NCI-H345 treated with DMSO at 0.1 percent for 48 hours (cell line): ENCODE results near the gene LSM14B.

Experiments
- DNase-seq: peaks from one replicate; lab custom pipeline; 2025; ENCODE audit not compliant: unreplicated experiment; lab: John Stamatoyannopoulos, UW

LSM14B gene

GRCh38 chr20:62131560-62132320 is 9.5 kb downstream of the LSM14B start:
- DNase-seq = no peak

GRCh38 chr20:62132421-62132820 is 10.1 kb downstream of the LSM14B start:
- DNase-seq = no peak

- no peak for DNase-seq
Observed at GRCh38 chr20:62133051-62133845, 11.0 kb downstream of the LSM14B start.

- no peak for DNase-seq
Observed at GRCh38 chr20:62133864-62134263, 11.6 kb downstream of the LSM14B start.

- no peak for DNase-seq
Observed at GRCh38 chr20:62134735-62135231, 12.5 kb downstream of the LSM14B start.

GRCh38 chr20:62135573-62136266 is 13.4 kb downstream of the LSM14B start:
- DNase-seq = no peak

- no peak for DNase-seq
Observed at GRCh38 chr20:62136283-62137091, 14.2 kb downstream of the LSM14B start.

- no peak for DNase-seq
Observed at GRCh38 chr20:62137092-62137384, 14.8 kb downstream of the LSM14B start.

- no peak for DNase-seq
Observed at GRCh38 chr20:62137478-62138203, 15.4 kb downstream of the LSM14B start.

- no peak for DNase-seq
Observed at GRCh38 chr20:62138204-62138543, 15.9 kb downstream of the LSM14B start.

GRCh38 chr20:62138912-62139311 is 16.6 kb downstream of the LSM14B start:
- DNase-seq = no peak

- no peak for DNase-seq
Observed at GRCh38 chr20:62139636-62140035, 17.4 kb downstream of the LSM14B start.

- DNase-seq = no peak
Observed at GRCh38 chr20:62141043-62141396, 18.7 kb downstream of the LSM14B start.

- no peak for DNase-seq
Observed at GRCh38 chr20:62141397-62142251, 19.3 kb downstream of the LSM14B start.

- no peak for DNase-seq
Observed at GRCh38 chr20:62142252-62143080, 20.2 kb downstream of the LSM14B start.

GRCh38 chr20:62143081-62143956 is 21.0 kb downstream of the LSM14B start, which contains the start of the genes PSMA7 and SS18L1:
TSS of gene PSMA7 (minus strand) at chr20:62143394. CDS start at chr20:62143303, 91 bp downstream.
TSS of gene SS18L1 (plus strand) at chr20:62143769. CDS start at chr20:62143821, 52 bp downstream.
- DNase-seq = peak; percentile 84
